Parathyroid adenoma (tissue), 2 donors: ENCODE measurements around the gene C2CD5.

Experiments
- H2AFZ ChIP-seq: fragments of 300-600 bp; sonication (generic); one replicate; pipeline ENCODE4 v1.7.0; 2017; ENCODE audit warnings: antibody characterized with exemption, mild to moderate bottlenecking
- H3K27ac ChIP-seq: fragments of 300-600 bp; sonication (generic); one replicate; pipeline ENCODE4 v1.7.0; 2017
- H3K27me3 ChIP-seq: fragments of 300-600 bp; sonication (generic); one replicate; pipeline ENCODE4 v1.7.0; 2017; ENCODE audit warnings: low read length; ENCODE audit not compliant: control insufficient read depth, insufficient read depth
- H3K36me3 ChIP-seq: fragments of 300-600 bp; sonication (generic); one replicate; pipeline ENCODE4 v1.7.0; 2017; ENCODE audit warnings: low read length; ENCODE audit not compliant: control insufficient read depth, insufficient read depth
- H3K4me1 ChIP-seq: fragments of 300-600 bp; sonication (generic); one replicate; pipeline ENCODE4 v1.7.0; 2017; ENCODE audit warnings: control low read depth
- H3K4me2 ChIP-seq: fragments of 300-600 bp; sonication (generic); one replicate; pipeline ENCODE4 v1.7.0; 2017; ENCODE audit warnings: low read length
- H3K4me3 ChIP-seq: fragments of 300-600 bp; sonication (generic); one replicate; pipeline ENCODE4 v1.7.0; 2017; ENCODE audit warnings: low read depth, low read length
- H3K79me2 ChIP-seq: fragments of 300-600 bp; sonication (generic); one replicate; pipeline ENCODE4 v1.7.0; 2017; ENCODE audit warnings: control low read depth
- H3K9ac ChIP-seq: fragments of 300-600 bp; sonication (generic); one replicate; pipeline ENCODE4 v1.7.0; 2017; ENCODE audit warnings: mild to moderate bottlenecking
- H3K9me3 ChIP-seq: fragments of 300-600 bp; sonication (generic); one replicate; pipeline ENCODE4 v1.7.0; 2017; ENCODE audit warnings: low read length; ENCODE audit not compliant: control insufficient read depth
- TF ChIP-seq, protein P1 (sequence below): fragments of 300-600 bp; sonication (generic); IDR thresholded peaks from one replicate; pipeline ENCODE4 v1.7.0; 2017; ENCODE audit warnings: antibody characterized with exemption, mild to moderate bottlenecking
- donor health status: primary hyperparathyroidism.

C2CD5 gene

GRCh38 chr12:22532317-22532716, 12.0 kb downstream of the C2CD5 start:
- Histone ChIP-seq H3K27me3 (no peaks in the 10 kb centered on the region), H3K36me3 (no peaks in the 10 kb centered on the region), H3K4me3 (no peak overlapping the region), H3K9ac (no peak overlapping the region), H3K79me2 (no peaks in the 10 kb centered on the region), H3K4me2 (no peak overlapping the region), H2AFZ (no peak overlapping the region), H3K4me1 (no peaks in the 10 kb centered on the region), H3K27ac (no peak overlapping the region), H3K9me3 (no peaks in the 10 kb centered on the region)
- TF ChIP-seq, protein P1, sequence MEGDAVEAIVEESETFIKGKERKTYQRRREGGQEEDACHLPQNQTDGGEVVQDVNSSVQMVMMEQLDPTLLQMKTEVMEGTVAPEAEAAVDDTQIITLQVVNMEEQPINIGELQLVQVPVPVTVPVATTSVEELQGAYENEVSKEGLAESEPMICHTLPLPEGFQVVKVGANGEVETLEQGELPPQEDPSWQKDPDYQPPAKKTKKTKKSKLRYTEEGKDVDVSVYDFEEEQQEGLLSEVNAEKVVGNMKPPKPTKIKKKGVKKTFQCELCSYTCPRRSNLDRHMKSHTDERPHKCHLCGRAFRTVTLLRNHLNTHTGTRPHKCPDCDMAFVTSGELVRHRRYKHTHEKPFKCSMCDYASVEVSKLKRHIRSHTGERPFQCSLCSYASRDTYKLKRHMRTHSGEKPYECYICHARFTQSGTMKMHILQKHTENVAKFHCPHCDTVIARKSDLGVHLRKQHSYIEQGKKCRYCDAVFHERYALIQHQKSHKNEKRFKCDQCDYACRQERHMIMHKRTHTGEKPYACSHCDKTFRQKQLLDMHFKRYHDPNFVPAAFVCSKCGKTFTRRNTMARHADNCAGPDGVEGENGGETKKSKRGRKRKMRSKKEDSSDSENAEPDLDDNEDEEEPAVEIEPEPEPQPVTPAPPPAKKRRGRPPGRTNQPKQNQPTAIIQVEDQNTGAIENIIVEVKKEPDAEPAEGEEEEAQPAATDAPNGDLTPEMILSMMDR, result no peak

- Histone ChIP-seq H3K4me2 (no peak overlapping the region), H3K27ac (no peak overlapping the region), H3K9ac (no peak overlapping the region), H3K9me3 (no peaks in the 10 kb centered on the region), H3K36me3 (no peaks in the 10 kb centered on the region), H2AFZ (no peak overlapping the region), H3K79me2 (no peaks in the 10 kb centered on the region), H3K4me3 (no peak overlapping the region), H3K27me3 (no peaks in the 10 kb centered on the region), H3K4me1 (peaks cover 3% of the 10 kb centered on the region)
- TF ChIP-seq, protein P1, result no peak
Measured at GRCh38 chr12:22531205-22531604, 13.1 kb downstream of the C2CD5 start.

DNA sequence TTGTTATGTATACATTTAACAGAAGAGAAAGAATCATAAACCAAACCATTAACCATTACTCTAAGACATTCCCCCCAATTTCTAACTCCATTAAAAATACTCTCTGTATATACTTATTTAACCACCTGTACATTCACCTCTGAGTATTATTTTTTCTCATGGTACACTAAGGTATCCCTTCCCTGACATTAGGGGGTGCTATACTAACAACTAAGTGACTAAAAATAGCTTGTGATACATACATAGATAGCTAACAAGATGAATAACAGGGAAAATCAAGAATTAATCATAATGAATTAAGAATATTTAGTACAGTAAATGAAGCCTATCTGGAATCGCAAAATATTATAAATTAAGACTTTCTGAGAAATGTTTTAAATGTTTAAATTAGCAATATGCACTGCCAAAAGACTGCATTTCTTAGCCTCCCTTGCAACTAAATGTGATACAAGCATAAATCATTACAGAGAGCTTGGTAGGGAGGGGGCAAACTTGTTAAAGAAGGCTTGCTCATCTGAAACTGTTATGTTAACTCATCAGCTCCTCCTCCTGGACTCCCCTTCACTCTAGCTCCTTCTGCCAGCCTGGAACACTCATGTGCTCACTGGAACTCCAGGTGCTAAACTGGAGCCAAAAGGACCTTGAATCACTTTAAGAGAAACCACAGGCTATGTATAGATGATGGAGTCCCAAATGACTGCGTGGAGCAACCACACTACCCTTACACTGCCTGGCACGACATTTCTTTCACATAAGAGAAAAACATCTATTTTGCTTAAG, 14.9 kb downstream of the C2CD5 start:
- H3K27me3 ChIP-seq, result no peaks in the 10 kb centered on the region
- H3K27ac ChIP-seq, result no peak overlapping the region
- H3K36me3 ChIP-seq, result no peaks in the 10 kb centered on the region
- TF ChIP-seq, protein P1, result peak; percentile 46
- peaks cover 3% of the 10 kb centered on the region for H3K4me1 ChIP-seq
- no peak overlapping the region for H2AFZ ChIP-seq
- H3K79me2 ChIP-seq, result no peaks in the 10 kb centered on the region
- H3K4me2 ChIP-seq, result no peak overlapping the region
- H3K4me3 ChIP-seq, result no peak overlapping the region
- no peak overlapping the region for H3K9ac ChIP-seq
- H3K9me3 ChIP-seq, result no peaks in the 10 kb centered on the region

GRCh38 chr12:22527999-22528398, 16.3 kb downstream of the C2CD5 start:
- no peak overlapping the region for H3K4me3 ChIP-seq
- H3K4me1 ChIP-seq, result peaks cover 3% of the 10 kb centered on the region
- H3K36me3 ChIP-seq, result no peaks in the 10 kb centered on the region
- no peak overlapping the region for H3K4me2 ChIP-seq
- TF ChIP-seq, protein P1, result no peak
- H3K9me3 ChIP-seq, result no peaks in the 10 kb centered on the region
- no peak overlapping the region for H3K27ac ChIP-seq
- no peaks in the 10 kb centered on the region for H3K27me3 ChIP-seq
- H2AFZ ChIP-seq, result no peak overlapping the region
- H3K9ac ChIP-seq, result no peak overlapping the region
- H3K79me2 ChIP-seq, result no peaks in the 10 kb centered on the region

GRCh38 chr12:22526836-22527235, 17.5 kb downstream of the C2CD5 start:
- TF ChIP-seq, protein P1, result no peak
- Histone ChIP-seq H3K27me3 (no peaks in the 10 kb centered on the region), H3K9me3 (no peaks in the 10 kb centered on the region), H3K36me3 (no peaks in the 10 kb centered on the region), H2AFZ (no peak overlapping the region), H3K4me1 (peaks cover 3% of the 10 kb centered on the region), H3K79me2 (no peaks in the 10 kb centered on the region), H3K27ac (no peak overlapping the region), H3K4me2 (no peak overlapping the region), H3K9ac (no peak overlapping the region), H3K4me3 (no peak overlapping the region)
